Measurements from ENCODE around the gene TSPAN3. TPM values are rescaled to one million over a fixed set of nuclear protein-coding genes. Genes with fewer than 3 reads are reported as not detected.

Gene TSPAN3
- 10 to 100 TPM in 1 of 2 donors, 1 to 10 TPM in 1; 6.9 to 27.1 TPM for total RNA-seq

DNA sequence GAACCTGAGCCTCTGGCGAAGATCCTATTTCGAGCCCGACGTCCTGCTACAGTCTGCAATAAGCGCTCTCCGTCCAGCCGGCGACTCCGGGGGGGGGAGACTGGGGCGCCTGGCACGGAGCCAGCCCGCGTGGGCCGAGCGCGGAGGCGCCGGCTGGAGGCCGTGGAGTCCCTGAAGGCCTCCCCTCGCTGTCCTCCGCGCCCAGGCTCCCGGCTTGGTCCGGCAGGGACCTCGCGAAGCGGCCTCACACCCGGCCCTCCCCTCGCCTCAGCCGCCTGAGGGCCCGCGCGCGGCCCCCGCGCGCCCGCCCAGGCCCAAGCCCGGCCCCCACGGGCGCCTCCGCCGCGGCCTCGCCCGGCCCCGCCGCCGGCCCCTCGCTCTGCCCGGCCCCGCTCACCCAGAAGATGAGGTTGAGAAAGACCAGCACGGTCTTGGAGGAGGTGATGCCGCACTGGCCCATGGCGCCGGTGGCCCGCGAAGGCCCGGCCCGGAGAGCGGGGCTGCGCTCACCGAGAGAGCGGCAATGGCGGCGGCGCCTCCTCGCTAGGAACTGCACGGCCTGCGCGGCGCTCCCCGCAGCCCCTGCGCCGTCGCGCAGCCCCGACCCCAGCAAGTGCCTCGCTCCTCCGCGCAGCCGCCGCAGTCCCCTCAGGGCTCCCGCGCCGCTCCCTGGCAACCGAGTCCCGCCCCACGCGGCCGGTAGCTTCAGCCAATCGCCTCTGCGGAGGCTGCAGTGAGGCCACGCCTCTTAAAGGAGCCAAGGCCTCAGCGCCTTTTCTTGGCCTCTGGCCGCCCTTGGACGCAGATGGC lies at the start of gene TSPAN3:
TSPAN3 (minus strand) TSS at position 615 of the 810 bp plus-strand sequence; CDS start at position 460, 155 bp downstream.
- ATAC-seq (peak; percentile 99 to 100), DNase-seq (ENCODE audit: low spot score in 2 of 2) (peak; percentile 91 to 93)
- H3K36me3 Mint-ChIP-seq = peaks cover 0 to 7% of the 10 kb centered on the region in 2 donors
- H3K27ac Mint-ChIP-seq = peak within 1 kb of the TSS; percentile 57 to 73
- H3K9me3 Mint-ChIP-seq = no peaks in the 10 kb centered on the region

DNA sequence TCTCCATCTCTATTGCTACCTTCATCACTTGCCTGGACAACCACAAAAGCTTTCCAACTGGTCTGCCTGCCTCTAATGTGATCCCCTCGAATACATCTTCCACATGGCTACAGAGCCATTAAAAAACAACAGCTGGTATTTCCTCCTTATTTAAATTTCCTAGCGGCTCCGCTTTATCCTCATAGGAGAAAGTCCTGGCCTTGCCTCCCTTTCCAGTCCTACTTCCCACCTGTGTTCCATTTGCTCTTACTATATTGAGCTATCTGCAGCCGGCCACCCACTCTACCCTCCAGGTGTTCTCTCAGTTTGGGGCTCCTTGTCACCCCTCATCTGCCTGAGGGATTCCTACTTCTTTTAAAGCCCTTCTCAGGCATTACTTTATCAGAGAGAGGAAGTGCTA lies 49.7 kb upstream of the TSPAN3 start:
- DNase-seq (ENCODE audit: low spot score in 2 of 2) (no peak), ATAC-seq (no peak)
- H3K9me3 Mint-ChIP-seq = no peaks in the 10 kb centered on the region
- no peaks in the 10 kb centered on the region for H3K36me3 Mint-ChIP-seq
- no peak overlapping the region for H3K27ac Mint-ChIP-seq

- Mint-ChIP-seq H3K9me3 (no peaks in the 10 kb centered on the region), H3K36me3 (no peaks in the 10 kb centered on the region), H3K27ac (no peak overlapping the region)
- DNase-seq (ENCODE audit: low spot score in 2 of 2) (no peak), ATAC-seq (no peak)
Measured at GRCh38 chr15:77119446-77119845, 48.5 kb upstream of the TSPAN3 start.

DNA sequence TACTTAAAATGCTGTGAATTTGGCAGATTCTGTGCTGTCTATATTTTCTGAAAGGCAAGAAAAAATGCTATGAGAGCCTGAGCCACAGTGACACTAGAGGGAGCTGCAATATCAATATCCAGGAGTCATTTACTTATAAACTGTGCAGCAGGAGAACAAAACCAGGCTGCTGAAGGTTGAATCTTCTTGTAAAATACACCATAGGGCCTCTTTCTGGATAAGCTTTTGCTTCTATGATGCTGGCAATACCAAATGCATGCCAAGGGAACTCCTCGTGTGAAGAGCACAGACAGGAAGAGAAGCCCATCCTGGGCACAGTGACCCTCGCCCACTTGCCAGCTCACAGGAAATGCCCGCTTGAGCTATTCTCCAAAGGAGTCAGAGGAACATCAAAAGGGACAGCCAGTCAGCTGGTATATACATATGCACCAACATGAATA lies 48.0 kb upstream of the TSPAN3 start:
- Mint-ChIP-seq H3K27ac (no peak overlapping the region), H3K9me3 (no peaks in the 10 kb centered on the region), H3K36me3 (no peaks in the 10 kb centered on the region)
- DNase-seq (ENCODE audit: low spot score in 2 of 2) (no peak), ATAC-seq (peak; percentile 39 to 54)

GRCh38 chr15:77115179-77115578 lies 44.3 kb upstream of the TSPAN3 start:
- no peak for ATAC-seq
- Mint-ChIP-seq H3K36me3 (no peaks in the 10 kb centered on the region), H3K27ac (no peak overlapping the region), H3K9me3 (no peaks in the 10 kb centered on the region)
- no peak for DNase-seq (ENCODE audit: low spot score in 2 of 2)

GRCh38 chr15:77112838-77113504 lies 42.1 kb upstream of the TSPAN3 start:
- DNase-seq (ENCODE audit: low spot score in 2 of 2) = no peak
- Mint-ChIP-seq H3K9me3 (no peaks in the 10 kb centered on the region), H3K27ac (no peak overlapping the region), H3K36me3 (no peaks in the 10 kb centered on the region)
- no peak for ATAC-seq

DNA sequence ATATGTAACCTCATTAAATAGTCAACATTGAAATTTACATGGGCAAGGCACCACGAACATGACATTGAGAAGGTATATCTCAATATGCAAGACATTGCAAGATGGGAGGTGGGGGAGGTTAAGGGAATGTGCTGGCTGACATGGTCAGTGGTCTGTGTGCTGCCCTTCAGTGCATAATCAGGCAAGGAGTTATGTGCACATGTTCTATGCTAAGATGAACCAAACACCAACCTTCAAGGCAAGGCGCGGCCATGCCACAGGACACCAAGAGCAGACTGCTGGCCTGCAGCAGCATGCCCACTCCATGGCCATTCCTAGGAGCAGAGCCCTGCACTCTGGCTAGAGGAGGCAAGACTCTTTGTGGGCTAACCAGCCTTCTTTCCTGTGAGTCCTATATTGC lies 40.9 kb upstream of the TSPAN3 start:
- ATAC-seq (no peak), DNase-seq (ENCODE audit: low spot score in 2 of 2) (no peak)
- Mint-ChIP-seq H3K9me3 (no peaks in the 10 kb centered on the region), H3K27ac (no peak overlapping the region), H3K36me3 (no peaks in the 10 kb centered on the region)

DNA sequence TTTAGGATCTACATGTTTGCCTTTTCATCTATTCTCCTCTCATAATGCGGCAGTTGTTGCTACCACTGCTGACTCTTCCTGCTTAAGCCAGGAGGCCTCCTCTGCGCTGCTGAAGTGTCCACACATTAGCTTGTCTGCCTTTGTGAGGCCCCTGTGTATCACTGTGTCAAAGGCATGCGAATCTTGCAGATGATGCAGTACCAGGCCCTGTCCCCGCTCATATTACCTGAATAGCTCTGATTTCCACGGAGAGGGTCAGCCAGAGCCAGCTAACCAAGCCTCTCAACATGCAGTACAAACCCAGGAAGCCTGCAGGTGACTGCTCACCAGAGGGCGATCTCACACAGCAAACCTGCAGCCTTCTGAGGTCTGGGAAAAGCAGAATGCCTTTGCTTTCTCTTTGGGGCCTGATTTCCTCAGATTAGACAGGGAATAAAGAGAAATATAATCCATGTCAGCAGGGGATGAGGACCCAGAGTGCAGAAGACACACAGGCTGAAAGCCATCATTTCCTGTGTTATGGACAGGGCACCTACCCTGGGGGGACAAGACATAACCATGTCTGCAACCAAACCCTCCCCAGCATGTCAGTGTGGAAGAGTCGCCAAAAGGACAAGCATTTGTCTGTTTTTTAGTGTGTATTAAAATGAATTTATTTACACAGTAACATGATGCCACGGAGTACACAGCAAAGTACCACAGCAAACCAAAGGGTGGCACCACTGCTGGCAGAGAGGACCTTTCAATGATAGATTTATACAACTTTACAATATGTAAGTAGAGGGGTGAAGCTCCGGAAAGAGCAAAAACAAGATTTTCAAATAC lies 36.8 kb upstream of the TSPAN3 start:
- H3K27ac Mint-ChIP-seq = peak overlapping the region in 1 of 2 donors; percentile 65
- peak; percentile 44 to 61 for ATAC-seq
- H3K9me3 Mint-ChIP-seq = no peaks in the 10 kb centered on the region
- H3K36me3 Mint-ChIP-seq = no peaks in the 10 kb centered on the region
- DNase-seq (ENCODE audit: low spot score in 2 of 2) = peak in 1 of 2 donors; percentile 43

GRCh38 chr15:77107068-77107467 lies 36.2 kb upstream of the TSPAN3 start:
- Mint-ChIP-seq H3K36me3 (no peaks in the 10 kb centered on the region), H3K9me3 (no peaks in the 10 kb centered on the region), H3K27ac (no peak overlapping the region)
- DNase-seq (ENCODE audit: low spot score in 2 of 2) = no peak
- no peak for ATAC-seq

DNA sequence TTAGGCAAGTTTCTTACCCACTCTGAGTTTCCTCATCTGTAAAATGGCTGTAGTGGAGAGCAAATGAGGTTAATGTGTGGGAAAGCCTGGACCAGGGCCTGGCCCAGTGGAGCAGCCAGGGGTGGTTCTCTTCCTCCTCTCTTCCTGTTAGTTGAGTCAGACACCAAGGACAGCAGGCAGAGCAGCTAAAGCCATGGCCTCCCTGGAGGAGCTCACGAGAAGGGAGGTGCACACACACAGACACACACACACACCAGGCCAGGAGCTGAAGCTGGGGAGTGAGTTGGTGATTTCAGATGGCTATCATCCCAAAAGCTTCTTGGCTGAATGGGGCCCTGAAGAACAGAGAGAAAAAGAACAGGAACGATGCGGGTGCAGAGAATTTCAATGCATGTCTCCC lies 33.2 kb upstream of the TSPAN3 start:
- H3K9me3 Mint-ChIP-seq = no peaks in the 10 kb centered on the region
- DNase-seq (ENCODE audit: low spot score in 2 of 2) = no peak
- no peaks in the 10 kb centered on the region for H3K36me3 Mint-ChIP-seq
- ATAC-seq = no peak
- H3K27ac Mint-ChIP-seq = peak overlapping the region in 1 of 2 donors; percentile 70

DNA sequence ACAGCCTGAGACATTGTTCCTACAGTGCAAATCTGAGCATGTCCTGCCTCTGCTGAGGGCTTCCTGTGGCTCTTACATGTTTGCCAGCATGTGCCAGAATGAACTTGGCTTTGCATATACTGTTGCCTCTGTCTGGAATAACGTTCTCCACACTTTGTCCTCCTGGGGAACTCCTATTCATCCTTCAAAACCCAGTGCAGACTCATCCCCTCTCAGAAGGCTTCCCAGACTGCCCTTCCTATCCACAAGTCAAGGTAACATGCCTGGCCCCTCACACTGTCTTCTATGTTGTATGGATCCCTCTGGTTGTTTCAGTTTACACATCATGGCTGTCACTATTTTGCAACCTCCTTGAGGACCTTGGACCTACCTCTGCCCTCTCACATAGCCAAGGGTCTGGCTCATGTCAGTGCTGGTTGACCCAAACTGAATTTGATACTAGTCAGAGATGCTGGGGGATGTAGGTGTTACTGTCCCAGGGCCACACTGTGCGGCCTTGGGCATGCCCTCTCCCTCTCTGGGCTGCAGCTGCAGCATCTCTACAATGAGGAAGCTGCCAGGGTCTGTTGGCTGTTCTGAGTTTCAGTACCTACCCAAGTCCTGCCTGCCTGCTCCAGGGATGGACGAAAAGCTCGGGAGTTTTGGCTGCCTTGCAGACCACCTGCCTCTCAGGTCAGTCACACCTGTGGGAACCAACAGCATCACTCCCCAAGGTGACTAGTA lies 29.0 kb upstream of the TSPAN3 start:
- no peak for DNase-seq (ENCODE audit: low spot score in 2 of 2)
- H3K9me3 Mint-ChIP-seq = no peaks in the 10 kb centered on the region

GRCh38 chr15:77098572-77098971 lies 27.7 kb upstream of the TSPAN3 start:
- ATAC-seq (no peak), DNase-seq (ENCODE audit: low spot score in 2 of 2) (no peak)
- Mint-ChIP-seq H3K36me3 (no peaks in the 10 kb centered on the region), H3K27ac (no peak overlapping the region), H3K9me3 (no peaks in the 10 kb centered on the region)

More for the DNA sequence above, 29.0 kb upstream of the TSPAN3 start:
- ATAC-seq = no peak
- Mint-ChIP-seq H3K27ac (no peak overlapping the region), H3K36me3 (no peaks in the 10 kb centered on the region)

GRCh38 chr15:77097921-77098320 lies 27.0 kb upstream of the TSPAN3 start:
- H3K27ac Mint-ChIP-seq = no peak overlapping the region
- no peak for DNase-seq (ENCODE audit: low spot score in 2 of 2)
- H3K36me3 Mint-ChIP-seq = no peaks in the 10 kb centered on the region
- ATAC-seq = no peak
- no peaks in the 10 kb centered on the region for H3K9me3 Mint-ChIP-seq

GRCh38 chr15:77097248-77097721 lies 26.4 kb upstream of the TSPAN3 start:
- Mint-ChIP-seq H3K27ac (no peak overlapping the region), H3K9me3 (no peaks in the 10 kb centered on the region), H3K36me3 (no peaks in the 10 kb centered on the region)
- DNase-seq (ENCODE audit: low spot score in 2 of 2) (no peak), ATAC-seq (no peak)

DNA sequence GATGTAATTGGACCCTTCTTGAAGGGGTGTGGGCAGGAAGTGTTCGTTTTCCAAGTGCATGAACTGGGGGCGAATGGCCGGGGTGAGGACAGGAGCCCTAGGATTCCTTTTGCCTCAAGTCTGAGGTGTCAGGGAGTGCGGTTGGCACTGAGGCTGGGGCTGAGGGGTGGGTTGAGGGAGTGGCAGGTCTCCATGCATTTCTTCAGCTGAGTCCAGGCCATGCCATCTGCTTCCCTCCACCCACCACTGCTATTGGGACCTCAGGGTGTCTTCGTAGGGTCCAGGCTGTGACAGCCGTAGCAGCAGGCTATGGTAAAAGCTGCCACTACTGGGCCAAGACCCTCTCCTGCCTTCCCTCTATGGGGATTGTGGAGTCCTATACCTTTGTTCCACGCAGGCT lies 25.6 kb upstream of the TSPAN3 start:
- H3K36me3 Mint-ChIP-seq = no peaks in the 10 kb centered on the region
- no peak for DNase-seq (ENCODE audit: low spot score in 2 of 2)
- H3K9me3 Mint-ChIP-seq = no peaks in the 10 kb centered on the region
- H3K27ac Mint-ChIP-seq = no peak overlapping the region
- ATAC-seq = no peak

DNA sequence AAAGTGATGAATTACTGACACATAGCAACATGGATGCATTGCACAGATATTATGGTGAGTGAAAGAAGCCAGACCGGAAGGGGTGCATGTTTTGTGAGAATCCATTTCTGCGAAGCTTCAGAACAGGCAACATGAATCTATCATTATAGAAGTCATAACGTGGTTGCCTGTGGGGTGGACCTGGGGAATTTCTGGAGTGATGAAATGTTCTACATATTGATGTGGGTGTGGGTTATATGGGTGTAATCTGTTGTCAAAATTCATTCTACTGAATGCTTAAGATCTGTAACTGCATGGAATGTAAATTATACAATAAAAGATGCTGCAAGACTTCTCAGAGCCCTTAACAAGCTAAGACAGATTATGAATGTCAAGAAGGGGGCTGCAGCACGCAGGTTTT lies 25.2 kb upstream of the TSPAN3 start:
- DNase-seq (ENCODE audit: low spot score in 2 of 2) = no peak
- Mint-ChIP-seq H3K36me3 (no peaks in the 10 kb centered on the region), H3K9me3 (no peaks in the 10 kb centered on the region), H3K27ac (no peak overlapping the region)
- no peak for ATAC-seq

Data from activated naive CD4-positive, alpha-beta T cell treated with anti-CD3 and anti-CD28 coated beads, Interleukin-2, amount 50 U/mL, for 72 hours (primary cell).